ENCODE results near the gene CDC42EP3. TPM values are rescaled to one million over a fixed set of nuclear protein-coding genes. Genes with fewer than 3 reads are reported as not detected.

The CDC42EP3 gene
- total RNA-seq, 1 experiment from 2014 or later = 31.5 TPM

GRCh38 chr2:37635504-37636380, 35.7 kb downstream of the CDC42EP3 start:
- no peak overlapping the region for H3K27ac Mint-ChIP-seq
- peaks cover 13% of the 10 kb centered on the region for H3K4me1 Mint-ChIP-seq
- ChIA-PET POLR2A (no interaction called here), CTCF (interaction anchor here (1.5 kb wide), 1 partner anchor 221 kb away, joined by 5 read pairs; no protein-coding TSS in a partner anchor)
- TF ChIP-seq ZNF671 (CRISPR knock-in tag; IDR thresholded peaks at IDR 0.05) (no peak), ZNF512 (CRISPR knock-in tag; IDR thresholded peaks at IDR 0.05; ENCODE audit: borderline replicate concordance) (no peak), PRRX2 (CRISPR knock-in tag; IDR thresholded peaks at IDR 0.05) (no peak), GRHL2 (CRISPR knock-in tag; IDR thresholded peaks at IDR 0.05; ENCODE audit: insufficient replicate concordance, severe bottlenecking) (no peak)
- H3K4me3 Mint-ChIP-seq = no peak overlapping the region
- H3K27me3 Mint-ChIP-seq (ENCODE audit: low read depth) = no peaks in the 10 kb centered on the region; the same call in 1 of the 2 replicates
- H3K36me3 Mint-ChIP-seq = no peaks in the 10 kb centered on the region
- no peak for ATAC-seq
- no peak for DNase-seq (ENCODE audit: low spot score)
- no peaks in the 10 kb centered on the region; the same call in 1 of the 2 replicates for H3K9me3 Mint-ChIP-seq

- CTCF ChIA-PET = no interaction called here
- Mint-ChIP-seq H3K4me3 (no peak overlapping the region), H3K4me1 (peaks cover 13% of the 10 kb centered on the region), H3K27ac (no peak overlapping the region), H3K27me3 (ENCODE audit: low read depth) (no peaks in the 10 kb centered on the region; the same call in 1 of the 2 replicates), H3K36me3 (no peaks in the 10 kb centered on the region), H3K9me3 (no peaks in the 10 kb centered on the region; the same call in 1 of the 2 replicates)
- ATAC-seq = no peak
- DNase-seq (ENCODE audit: low spot score) = no peak
- no peak for TF ChIP-seq GTF2I (CRISPR knock-in tag; conservative IDR thresholded peaks at IDR 0.05)
- POLR2A ChIA-PET = no interaction called here
These were observed 36.4 kb downstream of the CDC42EP3 start for GRCh38 chr2:37634914-37635503.

- DNase-seq (ENCODE audit: low spot score) (no peak), ATAC-seq (no peak)
- no peaks in the 10 kb centered on the region for H3K36me3 Mint-ChIP-seq
- no peaks in the 10 kb centered on the region; the same call in 1 of the 2 replicates for H3K27me3 Mint-ChIP-seq (ENCODE audit: low read depth)
- ChIA-PET POLR2A (no interaction called here), CTCF (no interaction called here)
- no peak overlapping the region for H3K4me3 Mint-ChIP-seq
- H3K27ac Mint-ChIP-seq = no peak overlapping the region
- H3K9me3 Mint-ChIP-seq = no peaks in the 10 kb centered on the region; the same call in 1 of the 2 replicates
- TF ChIP-seq STAT6 (CRISPR knock-in tag; conservative IDR thresholded peaks at IDR 0.05; ENCODE audit: low read depth) (no peak), ETV6 (CRISPR knock-in tag; IDR thresholded peaks at IDR 0.05) (no peak), ZNF671 (CRISPR knock-in tag; IDR thresholded peaks at IDR 0.05) (no peak), ZNF121 (CRISPR knock-in tag; IDR thresholded peaks at IDR 0.05) (no peak), FOXP4 (CRISPR knock-in tag; IDR thresholded peaks at IDR 0.05) (no peak), HMGA2 (CRISPR knock-in tag; IDR thresholded peaks at IDR 0.05) (no peak), MXD4 (CRISPR knock-in tag; IDR thresholded peaks at IDR 0.05; ENCODE audit: borderline replicate concordance) (no peak), FOXK1 (CRISPR knock-in tag; IDR thresholded peaks at IDR 0.05) (no peak), FOXP1 (CRISPR knock-in tag; IDR thresholded peaks at IDR 0.05; ENCODE audit: borderline replicate concordance) (no peak)
- H3K4me1 Mint-ChIP-seq = peaks cover 13% of the 10 kb centered on the region
These were observed 37.6 kb downstream of the CDC42EP3 start for GRCh38 chr2:37633845-37634244.
